GM21786 (cell line): Measurements from ENCODE around the gene PRICKLE2.

ENCODE experiments used
- ATAC-seq: cut with Tn5 transposase; IDR thresholded peaks from one replicate; pipeline ENCODE4 v1.9.1; 2021; ENCODE audit not compliant: unreplicated experiment

The PRICKLE2 gene

GRCh38 chr3:64081235-64081630 lies 144.0 kb downstream of the PRICKLE2 start:
- no peak for ATAC-seq

DNA sequence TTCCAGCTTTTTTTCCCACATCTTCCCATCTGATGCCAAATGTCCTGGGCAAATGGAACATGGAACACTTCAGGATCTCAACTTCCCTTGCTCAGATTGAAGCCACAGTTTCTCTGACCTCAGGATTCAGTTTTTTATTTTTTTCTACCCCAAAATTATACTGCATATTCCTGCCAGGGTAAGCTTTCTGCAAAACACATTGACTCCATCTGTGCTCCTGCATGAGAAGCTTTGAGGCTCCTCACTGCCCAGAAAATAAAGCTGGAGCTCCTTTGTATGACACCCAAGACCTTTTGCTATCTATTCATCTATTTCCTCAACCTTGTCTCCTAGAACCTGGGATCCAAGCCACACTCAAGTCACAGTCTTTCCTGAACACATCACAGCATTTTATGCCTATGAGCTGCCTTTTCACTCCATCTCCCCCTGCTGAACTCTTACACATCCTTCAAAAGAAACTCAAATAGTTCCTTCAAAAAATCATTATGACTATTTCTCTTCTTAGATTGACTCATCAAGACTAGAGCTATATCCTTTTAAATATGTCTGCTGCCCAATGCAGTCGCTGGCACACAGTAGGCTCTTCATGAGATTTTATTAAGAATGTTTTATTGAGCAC lies 144.5 kb downstream of the PRICKLE2 start:
- no peak for ATAC-seq

- no peak for ATAC-seq
Observed at GRCh38 chr3:64079369-64080150, 145.7 kb downstream of the PRICKLE2 start.

- ATAC-seq = no peak
Observed at GRCh38 chr3:64078966-64079365, 146.3 kb downstream of the PRICKLE2 start.

- ATAC-seq = no peak
Observed at GRCh38 chr3:64074895-64075679, 150.2 kb downstream of the PRICKLE2 start.

GRCh38 chr3:64074060-64074459 lies 151.2 kb downstream of the PRICKLE2 start:
- ATAC-seq = no peak

DNA sequence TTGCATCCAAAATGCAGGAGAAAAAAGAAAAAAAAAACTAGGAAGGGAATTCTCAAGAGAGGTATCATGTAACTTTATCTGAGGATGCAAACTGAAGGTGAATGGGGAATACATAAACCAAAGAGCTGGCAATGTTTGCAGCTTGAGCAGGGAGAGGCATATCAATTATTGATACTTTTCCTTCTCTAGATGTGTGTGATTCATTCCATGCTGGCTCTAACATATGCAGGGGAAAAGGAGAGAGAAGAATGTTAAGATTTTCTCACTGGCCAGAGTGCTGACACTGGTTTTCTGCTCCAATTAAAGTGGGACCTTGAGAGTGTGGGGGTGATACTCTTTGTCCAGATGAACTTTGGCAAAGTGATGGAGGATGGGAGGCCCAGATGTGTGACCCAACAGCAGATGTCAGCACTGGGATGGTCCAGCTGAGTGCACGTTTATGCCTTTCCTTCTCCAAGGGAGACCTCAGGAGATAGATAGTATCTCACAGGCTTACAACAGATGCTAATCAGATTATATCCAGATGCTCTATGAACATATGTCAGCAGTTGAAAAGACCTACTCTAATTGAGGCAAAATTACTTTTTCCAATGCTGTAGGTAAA lies 152.0 kb downstream of the PRICKLE2 start:
- no peak for ATAC-seq

- ATAC-seq = no peak
Observed at GRCh38 chr3:64072126-64072525, 153.1 kb downstream of the PRICKLE2 start.

DNA sequence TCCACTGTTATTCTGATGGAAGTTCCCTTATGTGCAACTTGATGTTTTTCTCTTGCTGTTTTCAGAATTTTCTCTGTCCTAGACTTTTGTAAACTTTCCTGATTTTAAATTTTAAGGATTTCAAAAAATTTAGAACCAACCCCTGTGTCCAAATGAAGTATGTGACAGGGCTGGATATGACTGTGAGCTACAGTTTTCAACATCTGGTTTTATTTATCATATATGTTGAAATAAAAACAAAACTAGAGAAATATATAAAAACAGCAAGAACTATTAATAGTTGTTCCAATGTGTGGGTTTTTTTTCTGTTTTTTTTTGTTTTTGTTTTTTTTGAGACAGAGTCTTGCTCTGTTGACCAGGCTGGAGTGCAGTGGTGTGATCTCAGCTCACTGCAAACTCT lies 154.6 kb downstream of the PRICKLE2 start:
- ATAC-seq = no peak

DNA sequence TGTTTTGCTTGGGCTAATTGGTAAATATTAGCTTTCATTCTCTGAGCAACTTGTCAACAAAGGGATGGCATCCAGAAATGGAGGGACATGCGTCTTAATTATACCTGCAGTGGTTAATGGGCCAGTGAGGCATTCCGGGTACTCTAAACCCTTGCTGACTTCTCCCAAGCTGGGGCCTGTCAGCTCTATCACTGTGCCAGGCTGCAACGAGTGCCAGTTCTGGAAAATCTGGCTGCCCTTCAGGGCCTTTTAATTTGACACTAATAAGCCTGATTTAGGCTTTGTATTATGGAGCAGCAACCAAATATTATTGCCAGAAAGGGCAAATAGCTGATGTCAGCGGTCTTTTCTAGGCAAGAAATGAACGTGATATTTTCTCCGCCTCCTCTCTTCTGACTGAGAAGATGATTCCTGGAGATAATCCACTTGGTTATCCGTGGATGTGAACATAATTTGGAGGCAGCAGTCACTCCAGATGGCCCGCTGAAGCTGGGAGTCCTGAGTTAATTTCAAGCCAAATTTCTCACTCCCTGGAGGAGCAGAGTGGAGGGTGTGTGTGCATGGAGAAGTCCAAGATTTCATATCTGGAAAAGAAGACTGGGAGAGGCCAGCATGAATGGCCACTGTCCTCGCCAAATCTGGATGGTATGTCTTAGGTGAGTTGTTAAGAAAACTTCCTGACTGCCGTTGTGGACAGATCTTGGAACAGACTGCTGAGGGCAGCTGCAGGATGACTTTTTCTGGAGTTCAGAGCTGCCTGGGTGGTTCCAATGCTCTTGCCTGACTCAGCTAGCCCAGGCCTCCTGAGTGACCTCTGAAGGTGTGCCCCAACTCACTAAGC lies 157.5 kb downstream of the PRICKLE2 start:
- no peak for ATAC-seq

- no peak for ATAC-seq
Observed at GRCh38 chr3:64064804-64065203, 160.5 kb downstream of the PRICKLE2 start.

DNA sequence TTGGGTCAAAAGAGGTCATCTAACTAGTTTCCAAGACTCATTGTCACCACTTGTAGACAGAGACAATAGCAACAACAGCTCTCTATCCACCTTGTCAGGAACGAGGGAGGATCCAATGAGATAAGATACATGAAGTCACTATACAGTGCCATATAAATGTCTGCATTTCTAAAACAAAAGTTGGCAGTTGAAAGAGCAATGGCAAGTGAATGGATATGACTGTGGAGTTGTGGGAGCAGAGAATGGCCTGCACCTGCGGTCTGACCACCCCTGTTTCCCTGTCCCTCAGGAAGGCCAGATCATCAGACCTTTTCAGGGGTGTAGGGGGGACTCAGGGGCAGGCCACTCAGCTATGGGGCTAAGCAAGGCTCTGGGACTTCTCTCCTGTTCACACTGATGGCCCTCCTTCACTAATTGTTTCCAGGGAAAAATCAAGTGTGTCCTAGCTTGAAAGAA lies 161.3 kb downstream of the PRICKLE2 start:
- no peak for ATAC-seq

- ATAC-seq = no peak
Observed at GRCh38 chr3:64063207-64063982, 161.9 kb downstream of the PRICKLE2 start.

DNA sequence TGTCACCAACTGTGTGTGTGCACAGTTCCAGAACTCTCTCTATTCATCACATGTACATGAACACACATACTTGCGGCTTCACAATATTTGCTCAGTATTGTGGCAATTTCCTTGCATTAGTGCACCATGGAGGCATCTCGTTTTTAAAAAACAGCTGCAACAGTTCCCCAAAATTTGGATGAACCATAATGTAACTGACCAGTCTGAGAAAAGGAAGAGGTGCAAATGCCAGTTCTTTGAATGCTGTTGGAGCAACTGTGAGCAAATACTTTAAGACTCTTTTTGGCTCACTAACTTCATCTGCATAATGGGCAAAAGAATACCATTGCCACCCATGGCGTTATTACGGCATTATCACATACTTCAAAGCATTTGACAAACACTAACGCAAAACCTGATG lies 163.6 kb downstream of the PRICKLE2 start:
- ATAC-seq = no peak

DNA sequence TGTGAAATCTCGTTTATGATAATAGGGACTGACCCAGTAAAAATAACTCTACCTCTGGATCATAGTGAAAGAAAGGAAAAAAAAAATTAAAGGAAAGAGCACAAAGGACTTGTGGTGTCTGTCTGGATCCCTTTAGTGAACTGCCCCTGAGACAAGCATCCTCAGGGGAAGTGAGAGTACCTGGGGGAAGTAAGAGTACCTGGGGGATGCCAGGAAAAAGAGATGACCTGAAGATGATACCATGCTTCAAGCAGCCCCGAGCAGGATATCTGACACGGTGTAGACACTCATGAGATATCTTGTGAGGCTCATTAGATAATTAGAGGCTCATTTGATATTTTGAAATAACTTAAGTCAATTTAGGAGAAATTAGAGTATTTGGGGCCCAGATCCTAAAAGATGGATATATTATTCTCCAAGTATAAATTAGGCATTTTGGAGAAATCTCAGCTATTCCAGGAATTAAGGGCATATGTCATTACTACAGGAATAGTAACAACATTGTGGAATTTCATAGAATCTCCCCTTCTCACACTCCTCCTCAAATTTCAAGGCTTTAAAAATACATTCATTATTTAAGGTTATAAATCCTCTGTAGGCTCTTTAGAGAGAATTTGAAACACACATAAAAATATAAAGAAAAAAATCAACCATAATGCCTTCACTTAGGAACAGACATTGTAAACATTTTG lies 165.6 kb downstream of the PRICKLE2 start:
- no peak for ATAC-seq

- ATAC-seq = no peak
Observed at GRCh38 chr3:64058566-64058965, 166.7 kb downstream of the PRICKLE2 start.

- no peak for ATAC-seq
Observed at GRCh38 chr3:64057231-64057630, 168.0 kb downstream of the PRICKLE2 start.

GRCh38 chr3:64056606-64057180 lies 168.6 kb downstream of the PRICKLE2 start:
- no peak for ATAC-seq

GRCh38 chr3:64055076-64055475 lies 170.2 kb downstream of the PRICKLE2 start:
- no peak for ATAC-seq
